ENCODE data around the gene MYBPC1.
"Not testable (repeated sequence)": the region's sequence is repeated elsewhere in the genome, so short reads cannot be mapped to it uniquely, and the experiment has no call there.

Gene MYBPC1

GRCh38 chr12:101670007-101670671 lies 75.4 kb downstream of the MYBPC1 start:
- Histone ChIP-seq H3K27me3 (ENCODE audit: insufficient read depth, low read length, poor library complexity) (no peaks in the 10 kb centered on the region), H3K9ac (ENCODE audit: low read length) (no peak overlapping the region), H3K23ac (ENCODE audit: low read length) (no peak overlapping the region), H3K4ac (ENCODE audit: low read depth, low read length) (no peak overlapping the region), H3K4me2 (ENCODE audit: low read length) (no peak overlapping the region), H2BK5ac (ENCODE audit: low read length) (no peak overlapping the region), H2BK15ac (replicated peaks; ENCODE audit: low read depth) (no peak overlapping the region), H3K4me1 (ENCODE audit: control insufficient read depth, low read depth, low read length) (no peaks in the 10 kb centered on the region), H2AK5ac (ENCODE audit: low read length) (no peak overlapping the region), H3K27ac (ENCODE audit: low read depth, low read length) (no peak overlapping the region), H3K79me1 (ENCODE audit: low read length) (no peaks in the 10 kb centered on the region), H3K18ac (ENCODE audit: low read length) (no peak overlapping the region), H2BK120ac (ENCODE audit: low read depth, low read length) (no peak overlapping the region), H4K8ac (ENCODE audit: low read depth, low read length) (no peak overlapping the region), H3K4me3 (ENCODE audit: low read length) (no peak overlapping the region), H3K79me2 (ENCODE audit: control insufficient read depth, insufficient read depth, low read length) (no peaks in the 10 kb centered on the region), H3K36me3 (ENCODE audit: control insufficient read depth, insufficient read depth, low read length) (no peaks in the 10 kb centered on the region), H3K56ac (ENCODE audit: low read length) (no peak overlapping the region), H4K5ac (ENCODE audit: low read length) (no peak overlapping the region)
- peak; percentile 48 for DNase-seq
- no CpG with 5 or more reads among the region's 6 CpGs for WGBS (ENCODE audit: extremely low coverage, insufficient coverage, low lambda C conversion rate)

DNA sequence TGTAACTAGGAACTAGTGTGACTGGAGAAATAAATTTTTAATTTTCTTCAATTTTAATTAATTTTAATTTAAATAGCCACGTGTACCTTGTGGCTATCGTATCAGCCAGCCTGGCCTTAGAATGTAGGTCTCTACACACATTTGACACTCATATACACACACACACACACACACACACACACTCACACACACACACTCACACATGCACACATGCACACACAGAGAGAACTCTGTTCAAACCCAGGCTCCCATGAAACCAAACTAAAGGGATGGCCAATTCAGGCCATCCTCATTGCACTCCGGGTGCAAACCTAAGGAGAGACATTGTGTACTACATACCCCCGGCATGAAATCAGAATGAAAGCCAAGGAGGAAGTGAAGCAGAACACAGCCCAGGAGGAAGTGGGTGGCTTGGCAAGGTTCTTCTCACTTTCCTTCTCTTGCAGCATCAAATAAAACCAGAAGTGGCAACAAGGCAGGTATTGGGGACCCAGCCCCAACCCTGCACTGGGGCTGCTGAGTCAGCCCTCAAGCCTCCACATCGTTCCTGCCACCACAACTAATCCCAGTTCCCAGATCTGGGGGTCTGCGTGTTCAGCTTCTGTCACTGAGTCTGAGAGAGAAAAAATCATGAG lies 76.5 kb downstream of the MYBPC1 start:
- Histone ChIP-seq H2BK5ac (ENCODE audit: low read length) (no peak overlapping the region), H3K9ac (ENCODE audit: low read length) (no peak overlapping the region), H4K8ac (ENCODE audit: low read depth, low read length) (no peak overlapping the region), H3K56ac (ENCODE audit: low read length) (no peak overlapping the region), H3K4me2 (ENCODE audit: low read length) (no peak overlapping the region), H2AK5ac (ENCODE audit: low read length) (no peak overlapping the region), H3K4ac (ENCODE audit: low read depth, low read length) (no peak overlapping the region), H3K79me1 (ENCODE audit: low read length) (no peaks in the 10 kb centered on the region), H3K23ac (ENCODE audit: low read length) (no peak overlapping the region), H3K36me3 (ENCODE audit: control insufficient read depth, insufficient read depth, low read length) (no peaks in the 10 kb centered on the region), H3K27ac (ENCODE audit: low read depth, low read length) (no peak overlapping the region), H2BK120ac (ENCODE audit: low read depth, low read length) (no peak overlapping the region), H4K5ac (ENCODE audit: low read length) (no peak overlapping the region), H3K4me1 (ENCODE audit: control insufficient read depth, low read depth, low read length) (no peaks in the 10 kb centered on the region), H3K79me2 (ENCODE audit: control insufficient read depth, insufficient read depth, low read length) (no peaks in the 10 kb centered on the region), H3K27me3 (ENCODE audit: insufficient read depth, low read length, poor library complexity) (no peaks in the 10 kb centered on the region), H3K18ac (ENCODE audit: low read length) (no peak overlapping the region), H2BK15ac (replicated peaks; ENCODE audit: low read depth) (no peak overlapping the region), H3K4me3 (ENCODE audit: low read length) (no peak overlapping the region)
- no CpG with 5 or more reads among the region's 6 CpGs for WGBS (ENCODE audit: extremely low coverage, insufficient coverage, low lambda C conversion rate)
- DNase-seq, result no peak

DNA sequence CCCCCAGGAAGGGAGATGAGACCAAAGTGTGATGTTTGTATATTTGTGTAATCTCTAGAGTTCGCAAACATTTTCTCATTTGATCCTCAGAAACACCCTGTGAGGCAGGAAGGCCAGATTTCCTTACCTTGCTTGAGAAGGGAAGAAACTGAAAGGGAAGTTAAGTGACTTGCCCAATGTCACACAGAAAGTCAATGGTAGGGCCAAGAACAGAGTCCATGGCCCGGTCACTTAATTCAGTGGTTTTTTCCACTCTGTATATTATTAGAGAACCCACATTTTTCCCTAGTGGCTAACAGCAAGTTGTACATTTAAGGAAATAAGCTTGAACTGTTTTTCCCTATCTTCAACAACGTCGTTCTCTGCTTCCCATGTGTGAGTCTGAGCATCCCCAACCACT lies 77.1 kb downstream of the MYBPC1 start:
- H3K4me1 ChIP-seq (ENCODE audit: control insufficient read depth, low read depth, low read length), result no peaks in the 10 kb centered on the region
- H3K79me1 ChIP-seq (ENCODE audit: low read length), result no peaks in the 10 kb centered on the region
- no peaks in the 10 kb centered on the region for H3K79me2 ChIP-seq (ENCODE audit: control insufficient read depth, insufficient read depth, low read length)
- no peak overlapping the region for H2BK120ac ChIP-seq (ENCODE audit: low read depth, low read length)
- no peak overlapping the region for H3K56ac ChIP-seq (ENCODE audit: low read length)
- no peaks in the 10 kb centered on the region for H3K36me3 ChIP-seq (ENCODE audit: control insufficient read depth, insufficient read depth, low read length)
- H3K23ac ChIP-seq (ENCODE audit: low read length), result no peak overlapping the region
- H4K8ac ChIP-seq (ENCODE audit: low read depth, low read length), result no peak overlapping the region
- no peak for DNase-seq
- no peak overlapping the region for H3K4me3 ChIP-seq (ENCODE audit: low read length)
- no peak overlapping the region for H2BK15ac ChIP-seq (replicated peaks; ENCODE audit: low read depth)
- H3K9ac ChIP-seq (ENCODE audit: low read length), result no peak overlapping the region
- H2AK5ac ChIP-seq (ENCODE audit: low read length), result no peak overlapping the region
- H2BK5ac ChIP-seq (ENCODE audit: low read length), result no peak overlapping the region
- H3K4me2 ChIP-seq (ENCODE audit: low read length), result no peak overlapping the region
- H3K4ac ChIP-seq (ENCODE audit: low read depth, low read length), result no peak overlapping the region
- H4K5ac ChIP-seq (ENCODE audit: low read length), result no peak overlapping the region
- no CpG with 5 or more reads among the region's 4 CpGs for WGBS (ENCODE audit: extremely low coverage, insufficient coverage, low lambda C conversion rate)
- no peaks in the 10 kb centered on the region for H3K27me3 ChIP-seq (ENCODE audit: insufficient read depth, low read length, poor library complexity)
- no peak overlapping the region for H3K27ac ChIP-seq (ENCODE audit: low read depth, low read length)
- no peak overlapping the region for H3K18ac ChIP-seq (ENCODE audit: low read length)

DNA sequence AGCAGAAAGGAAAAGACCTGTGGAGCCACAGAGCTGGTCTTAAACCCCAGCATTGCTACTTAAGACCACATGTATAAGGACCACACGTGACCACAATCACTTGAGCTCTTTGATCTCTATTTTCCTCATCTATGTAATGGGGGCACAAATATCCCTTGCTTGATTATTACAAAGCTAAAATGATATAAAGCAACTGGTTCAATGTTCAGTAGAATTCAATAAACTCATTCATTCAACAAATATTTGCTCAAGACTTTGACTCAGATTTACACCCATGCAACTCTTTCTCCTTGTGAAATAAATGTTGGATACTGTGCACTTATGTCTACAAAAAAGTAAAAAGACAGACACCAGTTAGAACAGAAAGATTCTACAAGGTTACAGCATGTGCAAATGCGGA lies 80.8 kb downstream of the MYBPC1 start:
- no peak overlapping the region for H4K8ac ChIP-seq (ENCODE audit: low read depth, low read length)

DNA sequence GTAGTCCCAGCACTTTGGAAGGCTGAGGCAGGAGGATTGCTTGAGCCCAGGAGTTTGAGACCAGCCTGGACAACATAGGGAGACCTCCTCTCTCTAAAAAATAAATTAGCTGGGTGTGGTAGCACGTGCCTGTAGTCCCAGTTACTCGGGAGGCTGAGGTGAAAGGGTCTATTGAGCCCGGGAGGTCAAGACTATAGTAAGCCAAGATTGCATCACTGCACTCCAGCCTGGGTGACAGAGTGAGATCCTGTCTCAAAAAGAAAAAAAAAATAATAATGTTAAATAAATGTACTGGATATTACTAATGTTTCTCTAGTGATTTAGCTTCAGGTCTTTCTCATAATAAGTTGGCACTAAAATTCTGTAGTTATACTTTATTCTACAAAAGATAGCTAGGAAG lies 81.7 kb downstream of the MYBPC1 start:
- H3K4me2 ChIP-seq (ENCODE audit: low read length); H3K9ac ChIP-seq (ENCODE audit: low read length); H3K79me1 ChIP-seq (ENCODE audit: low read length); H3K27me3 ChIP-seq (ENCODE audit: insufficient read depth, low read length, poor library complexity); H4K8ac ChIP-seq (ENCODE audit: low read depth, low read length); H3K56ac ChIP-seq (ENCODE audit: low read length); H2BK5ac ChIP-seq (ENCODE audit: low read length); H3K18ac ChIP-seq (ENCODE audit: low read length); H3K23ac ChIP-seq (ENCODE audit: low read length); H3K4ac ChIP-seq (ENCODE audit: low read depth, low read length); H3K79me2 ChIP-seq (ENCODE audit: control insufficient read depth, insufficient read depth, low read length); H2BK120ac ChIP-seq (ENCODE audit: low read depth, low read length); H2AK5ac ChIP-seq (ENCODE audit: low read length); H3K4me1 ChIP-seq (ENCODE audit: control insufficient read depth, low read depth, low read length); H4K5ac ChIP-seq (ENCODE audit: low read length); H2BK15ac ChIP-seq (replicated peaks; ENCODE audit: low read depth); DNase-seq; H3K27ac ChIP-seq (ENCODE audit: low read depth, low read length); H3K4me3 ChIP-seq (ENCODE audit: low read length); H3K36me3 ChIP-seq (ENCODE audit: control insufficient read depth, insufficient read depth, low read length): not testable (repeated sequence)
- no CpG with 5 or more reads among the region's 3 CpGs for WGBS (ENCODE audit: extremely low coverage, insufficient coverage, low lambda C conversion rate)

More for the DNA sequence above, 80.8 kb downstream of the MYBPC1 start:
- no peak overlapping the region for H4K5ac ChIP-seq (ENCODE audit: low read length)
- no peaks in the 10 kb centered on the region for H3K79me1 ChIP-seq (ENCODE audit: low read length)
- H2BK120ac ChIP-seq (ENCODE audit: low read depth, low read length), result no peak overlapping the region
- no peak overlapping the region for H2BK15ac ChIP-seq (replicated peaks; ENCODE audit: low read depth)
- H2BK5ac ChIP-seq (ENCODE audit: low read length), result no peak overlapping the region
- H3K4me2 ChIP-seq (ENCODE audit: low read length), result no peak overlapping the region
- no peak overlapping the region for H3K18ac ChIP-seq (ENCODE audit: low read length)
- H3K4ac ChIP-seq (ENCODE audit: low read depth, low read length), result no peak overlapping the region
- no peak overlapping the region for H3K56ac ChIP-seq (ENCODE audit: low read length)
- no peaks in the 10 kb centered on the region for H3K36me3 ChIP-seq (ENCODE audit: control insufficient read depth, insufficient read depth, low read length)
- DNase-seq, result no peak
- WGBS (ENCODE audit: extremely low coverage, insufficient coverage, low lambda C conversion rate), result no CpG with 5 or more reads among the region's 2 CpGs
- H2AK5ac ChIP-seq (ENCODE audit: low read length), result no peak overlapping the region
- no peak overlapping the region for H3K27ac ChIP-seq (ENCODE audit: low read depth, low read length)
- no peak overlapping the region for H3K4me3 ChIP-seq (ENCODE audit: low read length)
- no peak overlapping the region for H3K9ac ChIP-seq (ENCODE audit: low read length)
- no peaks in the 10 kb centered on the region for H3K79me2 ChIP-seq (ENCODE audit: control insufficient read depth, insufficient read depth, low read length)
- H3K4me1 ChIP-seq (ENCODE audit: control insufficient read depth, low read depth, low read length), result no peaks in the 10 kb centered on the region
- no peak overlapping the region for H3K23ac ChIP-seq (ENCODE audit: low read length)
- H3K27me3 ChIP-seq (ENCODE audit: insufficient read depth, low read length, poor library complexity), result no peaks in the 10 kb centered on the region

DNA sequence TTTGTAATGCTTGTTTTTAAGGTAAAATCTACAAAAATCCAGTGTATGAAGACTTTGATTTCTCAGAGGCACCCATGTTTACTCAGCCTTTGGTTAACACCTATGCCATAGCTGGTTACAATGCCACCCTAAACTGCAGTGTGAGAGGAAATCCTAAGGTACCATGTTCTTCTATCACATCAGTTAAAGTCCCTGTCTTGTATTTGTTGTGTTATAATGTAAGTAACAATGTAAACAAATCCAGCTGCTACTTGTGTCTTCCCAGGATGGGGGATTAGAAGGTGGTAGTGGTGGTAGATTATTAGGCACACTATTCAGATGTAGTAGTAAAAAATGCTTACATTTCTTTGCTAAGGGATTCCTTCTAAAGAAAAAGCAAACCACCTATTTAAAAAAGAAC lies 83.3 kb downstream of the MYBPC1 start:
- H4K5ac ChIP-seq (ENCODE audit: low read length), result no peak overlapping the region
- H3K23ac ChIP-seq (ENCODE audit: low read length), result no peak overlapping the region
- no peak overlapping the region for H3K18ac ChIP-seq (ENCODE audit: low read length)
- H2BK120ac ChIP-seq (ENCODE audit: low read depth, low read length), result no peak overlapping the region
- no peak overlapping the region for H3K27ac ChIP-seq (ENCODE audit: low read depth, low read length)
- DNase-seq, result no peak
- H2BK15ac ChIP-seq (replicated peaks; ENCODE audit: low read depth), result no peak overlapping the region
- H3K4me1 ChIP-seq (ENCODE audit: control insufficient read depth, low read depth, low read length), result no peaks in the 10 kb centered on the region
- no peak overlapping the region for H3K9ac ChIP-seq (ENCODE audit: low read length)
- H2AK5ac ChIP-seq (ENCODE audit: low read length), result no peak overlapping the region
- no peak overlapping the region for H3K4me2 ChIP-seq (ENCODE audit: low read length)
- H3K4ac ChIP-seq (ENCODE audit: low read depth, low read length), result no peak overlapping the region
- H3K4me3 ChIP-seq (ENCODE audit: low read length), result no peak overlapping the region
- no peaks in the 10 kb centered on the region for H3K79me2 ChIP-seq (ENCODE audit: control insufficient read depth, insufficient read depth, low read length)
- no peak overlapping the region for H3K56ac ChIP-seq (ENCODE audit: low read length)
- no peaks in the 10 kb centered on the region for H3K79me1 ChIP-seq (ENCODE audit: low read length)
- H4K8ac ChIP-seq (ENCODE audit: low read depth, low read length), result no peak overlapping the region
- H3K36me3 ChIP-seq (ENCODE audit: control insufficient read depth, insufficient read depth, low read length), result no peaks in the 10 kb centered on the region
- no peak overlapping the region for H2BK5ac ChIP-seq (ENCODE audit: low read length)
- no peaks in the 10 kb centered on the region for H3K27me3 ChIP-seq (ENCODE audit: insufficient read depth, low read length, poor library complexity)
